K562 (cell line): ENCODE results near the gene NME2. TPM values are rescaled to one million over a fixed set of nuclear protein-coding genes. Genes with fewer than 3 reads are reported as not detected.

Experiments used
- CBFA2T2 ChIP-seq: fragments of 450-650 bp; conservative IDR thresholded peaks from 2 replicates; pipeline ENCODE4 v1.6.1; 2017; ENCODE audit warnings: mild to moderate bottlenecking
- MYNN ChIP-seq, 2 experiments: sonication (generic); formaldehyde crosslinking in 1 of 2; IDR thresholded peaks; 2 replicates each; pipeline versions ENCODE4 v1.5.0 to v1.6.1; 2016 to 2020; ENCODE audit warnings: antibody characterized with exemption in 1 of 2, missing genetic modification reagents in 1 of 2
- NBN ChIP-seq: fragments of 450-650 bp; IDR thresholded peaks from 2 replicates; pipeline ENCODE4 v1.6.1; 2016; ENCODE audit warnings: low read depth, mild to moderate bottlenecking
- NCOA1 ChIP-seq: fragments of 450-650 bp; IDR thresholded peaks from 2 replicates; pipeline ENCODE4 v1.6.1; 2016; ENCODE audit warnings: low read depth
- PHF8 ChIP-seq: fragments of 200-600 bp; sonication (generic); IDR thresholded peaks from 2 replicates; pipeline ENCODE4 v1.6.1; 2012; ENCODE audit warnings: mixed run types, mild to moderate bottlenecking, inconsistent platforms, low read length, moderate library complexity, borderline replicate concordance
- POLR2A ChIP-seq: fragments of 450-650 bp; conservative IDR thresholded peaks from 2 replicates; pipeline ENCODE4 v1.6.1; 2016
- PRDM10 ChIP-seq: fragments of 450-650 bp; IDR thresholded peaks from 2 replicates; pipeline ENCODE4 v1.6.1; 2018; ENCODE audit not compliant: partially characterized antibody
- SMC3 ChIP-seq: conservative IDR thresholded peaks from 2 replicates; pipeline ENCODE4 v1.6.1; 2011; ENCODE audit warnings: low read depth, low read length, improper control_type of control experiment; ENCODE audit not compliant: insufficient read depth
- SRSF1 ChIP-seq: fragments of 200-400 bp; formaldehyde crosslinking; IDR thresholded peaks from 2 replicates; pipeline ENCODE4 v1.6.1; 2017; ENCODE audit warnings: mild to moderate bottlenecking, low read depth, low read length, moderate library complexity
- THRB ChIP-seq: fragments of 450-650 bp; formaldehyde crosslinking; conservative IDR thresholded peaks from 2 replicates; pipeline ENCODE4 v1.4.0; 2022; ENCODE audit warnings: mild to moderate bottlenecking, missing genetic modification characterization
- U2AF2 ChIP-seq: fragments of 200-400 bp; formaldehyde crosslinking; optimal IDR thresholded peaks from 2 replicates; pipeline ENCODE3; 2017; ENCODE audit warnings: low read depth, mild to moderate bottlenecking, low read length
- ZBTB17 ChIP-seq: fragments of 450-650 bp; formaldehyde crosslinking; IDR thresholded peaks from 2 replicates; pipeline ENCODE4 v1.4.0; 2020; ENCODE audit warnings: mild to moderate bottlenecking
- ZC3H8 ChIP-seq: fragments of 450-650 bp; IDR thresholded peaks from 2 replicates; pipeline ENCODE4 v1.6.1; 2017
- ZNF197 ChIP-seq: fragments of 200-800 bp; sonication (Bioruptor generic); IDR thresholded peaks from 2 replicates; pipeline ENCODE4 v1.6.1; 2016; ENCODE audit warnings: low read depth, missing genetic modification characterization, missing compliant biosample characterization
- ZNF431 ChIP-seq: sonication (generic); formaldehyde crosslinking; IDR thresholded peaks from 2 replicates; pipeline ENCODE4 v1.8.0; 2022; ENCODE audit warnings: mild to moderate bottlenecking, missing genetic modification reagents
- polyA plus RNA-seq, 8 experiments: library from polyadenylated mRNA; depleted of rRNA in 4 of 8; stranded (reverse) in 5 of 8; unstranded in 3 of 8; fragments of >200 nt; fragmentation: Nextera tagmentation in 2 of 8; fragmentation: Illumina TruSeq in 1 of 8; extraction: Ambion mirVana in 2 of 8; extraction: Trizol in 1 of 8; gene quantifications; 2 replicates each; pipeline versions ENCODE4 v1.2.1 to v1.2.3, GENCODE V29; 2011 to 2014; ENCODE audit warnings: inconsistent platforms in 1 of 8, missing spikeins in 1 of 8
- total RNA-seq, 7 experiments: library from RNA; depleted of rRNA in 6 of 7; stranded (reverse); fragments of >200 nt in 6 of 7; fragmentation: Illumina TruSeq in 2 of 7; extraction: Trizol in 2 of 7; gene quantifications; 2 replicates each; pipeline versions ENCODE4 v1.2.1 to v1.2.3, GENCODE V29; 2011 to 2021; ENCODE audit warnings: low replicate concordance in 1 of 7

NME2 gene
- total and polyA plus RNA-seq, 9 of the 15 experiments (the other 6 are each of a cell fraction or from before 2014, with no cell fraction given), result 684 to 1,202 (median 924) TPM

GRCh38 chr17:51170736-51171135 lies 4.5 kb downstream of the NME2 start (continued):
- TF ChIP-seq NBN, result no peak
- no peak for TF ChIP-seq ZC3H8
- no peak for TF ChIP-seq THRB (CRISPR knock-in tag)
- no peak for TF ChIP-seq PHF8
- no peak for TF ChIP-seq NCOA1
- TF ChIP-seq MYNN (IDR thresholded peaks at IDR 0.05), result no peak
- no peak for TF ChIP-seq MYNN (CRISPR knock-in tag; IDR thresholded peaks at IDR 0.05)
- TF ChIP-seq PRDM10, result no peak
- no peak for TF ChIP-seq ZNF197
- TF ChIP-seq POLR2A, result no peak; the same call in 1 of the 2 replicates
- TF ChIP-seq SMC3, result no peak
- no peak for TF ChIP-seq U2AF2
- no peak for TF ChIP-seq ZNF431 (CRISPR knock-in tag)
- TF ChIP-seq ZBTB17, result no peak
- no peak for TF ChIP-seq CBFA2T2
- TF ChIP-seq SRSF1, result no peak
